Measurements from ENCODE around the gene OR10G2. TPM values are rescaled to one million over a fixed set of nuclear protein-coding genes. Genes with fewer than 3 reads are reported as not detected.
"Not testable (repeated sequence)": the region's sequence is repeated elsewhere in the genome, so short reads cannot be mapped to it uniquely, and the experiment has no call there.

Gene OR10G2
- total RNA-seq, 1 donor: not detected

DNA sequence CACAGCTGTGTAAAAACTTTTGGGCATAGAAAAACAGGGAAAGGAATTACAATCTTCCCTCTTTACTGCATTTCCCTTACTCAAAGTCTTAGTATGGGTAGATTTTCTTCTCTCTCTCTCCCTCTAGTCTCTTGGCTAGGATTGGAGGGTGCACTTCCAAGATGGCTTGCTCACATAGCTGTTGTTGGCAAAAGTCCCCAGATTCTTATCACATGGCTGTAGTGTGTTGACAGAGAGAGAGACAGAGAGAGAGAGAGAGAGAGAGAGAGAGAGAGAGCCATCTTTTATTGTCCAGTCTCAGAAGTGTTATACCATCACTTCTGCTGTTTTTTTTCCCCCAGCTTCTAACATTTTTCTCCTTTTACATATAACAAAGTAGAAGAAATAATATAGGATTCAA, 12.6 kb upstream of the OR10G2 start:
- peak; percentile 30 for DNase-seq (ENCODE audit: low read depth)
- no peak overlapping the region for H3K4me3 ChIP-seq (ENCODE audit: low read depth, low read length)
- TF ChIP-seq, protein P1, sequence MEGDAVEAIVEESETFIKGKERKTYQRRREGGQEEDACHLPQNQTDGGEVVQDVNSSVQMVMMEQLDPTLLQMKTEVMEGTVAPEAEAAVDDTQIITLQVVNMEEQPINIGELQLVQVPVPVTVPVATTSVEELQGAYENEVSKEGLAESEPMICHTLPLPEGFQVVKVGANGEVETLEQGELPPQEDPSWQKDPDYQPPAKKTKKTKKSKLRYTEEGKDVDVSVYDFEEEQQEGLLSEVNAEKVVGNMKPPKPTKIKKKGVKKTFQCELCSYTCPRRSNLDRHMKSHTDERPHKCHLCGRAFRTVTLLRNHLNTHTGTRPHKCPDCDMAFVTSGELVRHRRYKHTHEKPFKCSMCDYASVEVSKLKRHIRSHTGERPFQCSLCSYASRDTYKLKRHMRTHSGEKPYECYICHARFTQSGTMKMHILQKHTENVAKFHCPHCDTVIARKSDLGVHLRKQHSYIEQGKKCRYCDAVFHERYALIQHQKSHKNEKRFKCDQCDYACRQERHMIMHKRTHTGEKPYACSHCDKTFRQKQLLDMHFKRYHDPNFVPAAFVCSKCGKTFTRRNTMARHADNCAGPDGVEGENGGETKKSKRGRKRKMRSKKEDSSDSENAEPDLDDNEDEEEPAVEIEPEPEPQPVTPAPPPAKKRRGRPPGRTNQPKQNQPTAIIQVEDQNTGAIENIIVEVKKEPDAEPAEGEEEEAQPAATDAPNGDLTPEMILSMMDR (IDR thresholded peaks at IDR 0.05; ENCODE audit: insufficient read depth, low read length): no peak

DNA sequence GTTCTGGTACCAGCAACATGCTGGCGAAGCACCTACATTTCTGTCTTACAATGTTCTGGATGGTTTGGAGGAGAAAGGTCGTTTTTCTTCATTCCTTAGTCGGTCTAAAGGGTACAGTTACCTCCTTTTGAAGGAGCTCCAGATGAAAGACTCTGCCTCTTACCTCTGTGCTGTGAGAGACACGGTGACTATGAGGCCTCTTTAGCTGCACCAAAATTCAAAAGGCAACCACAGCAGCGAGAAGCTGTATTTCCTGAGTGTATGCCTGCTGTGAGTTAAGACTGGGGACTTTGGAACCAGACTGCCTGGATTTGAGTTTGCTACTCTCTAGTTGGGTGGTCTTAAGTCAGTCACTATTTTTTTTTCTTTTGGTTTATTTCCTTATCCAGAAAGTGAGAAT, 8.7 kb upstream of the OR10G2 start:
- DNase-seq (ENCODE audit: low read depth): no peak
- no peak overlapping the region for H3K4me3 ChIP-seq (ENCODE audit: low read depth, low read length)
- TF ChIP-seq, protein P1 (IDR thresholded peaks at IDR 0.05; ENCODE audit: insufficient read depth, low read length): no peak

DNA sequence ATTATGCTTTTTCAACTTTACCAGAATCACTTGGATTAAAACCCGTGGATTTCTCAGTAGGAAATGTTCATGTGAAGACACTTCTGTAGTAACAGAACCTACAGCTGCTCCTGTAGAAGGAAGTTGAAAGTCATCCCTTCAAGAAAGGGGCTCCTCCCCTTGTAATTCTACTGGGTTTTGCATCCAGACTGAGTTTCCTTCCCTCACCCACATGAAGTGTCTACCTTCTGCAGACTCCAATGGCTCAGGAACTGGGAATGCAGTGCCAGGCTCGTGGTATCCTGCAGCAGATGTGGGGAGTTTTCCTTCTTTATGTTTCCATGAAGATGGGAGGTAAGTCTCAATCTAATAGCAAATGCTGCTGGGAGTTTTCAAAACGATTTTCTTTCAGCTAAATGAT, 7.9 kb upstream of the OR10G2 start:
- no peak overlapping the region for H3K4me3 ChIP-seq (ENCODE audit: low read depth, low read length)
- TF ChIP-seq, protein P1 (IDR thresholded peaks at IDR 0.05; ENCODE audit: insufficient read depth, low read length): no peak
- no peak for DNase-seq (ENCODE audit: low read depth)

DNA sequence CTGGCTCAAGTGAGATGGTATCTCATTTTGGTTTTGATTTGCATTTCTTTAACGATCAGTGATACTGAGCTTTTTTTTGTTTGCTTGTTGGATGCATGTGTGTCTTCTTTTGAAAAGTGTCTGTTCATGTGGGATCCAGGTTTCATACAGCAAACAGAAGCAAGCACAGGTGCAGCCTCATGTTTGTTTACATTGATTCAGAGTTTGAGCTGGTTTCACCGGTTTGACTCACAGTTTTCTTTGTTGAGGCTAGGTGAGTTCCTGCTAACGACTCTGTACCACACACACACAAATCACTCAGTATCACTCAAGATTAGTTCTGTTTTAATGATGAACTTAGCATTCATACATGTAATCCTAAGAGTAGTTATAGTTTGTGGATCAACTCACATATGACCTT, 3.7 kb downstream of the OR10G2 start:
- no peak overlapping the region for H3K4me3 ChIP-seq (ENCODE audit: low read depth, low read length)
- TF ChIP-seq, protein P1 (IDR thresholded peaks at IDR 0.05; ENCODE audit: insufficient read depth, low read length): no peak
- DNase-seq (ENCODE audit: low read depth): no peak

DNA sequence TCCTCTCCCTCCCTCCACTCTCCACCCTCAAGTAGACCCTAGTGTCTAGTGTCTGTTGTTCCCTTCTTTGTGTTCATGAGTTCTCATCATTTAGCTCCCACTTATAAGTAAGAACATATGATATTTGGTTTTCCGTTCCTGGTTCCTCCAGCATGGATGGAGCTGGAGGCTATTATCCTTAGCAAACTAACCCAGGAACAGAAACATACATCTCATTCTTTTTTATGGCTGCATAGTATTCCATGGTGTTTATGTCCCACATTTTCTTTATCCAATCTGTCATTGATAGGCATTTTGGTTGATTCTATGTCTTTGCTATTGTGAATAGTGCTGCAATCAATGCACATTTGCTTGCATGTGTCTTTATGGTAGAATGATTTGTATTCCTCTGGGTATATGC, 4.2 kb downstream of the OR10G2 start:
- H3K4me3 ChIP-seq (ENCODE audit: low read depth, low read length); DNase-seq (ENCODE audit: low read depth): not testable (repeated sequence)

DNA sequence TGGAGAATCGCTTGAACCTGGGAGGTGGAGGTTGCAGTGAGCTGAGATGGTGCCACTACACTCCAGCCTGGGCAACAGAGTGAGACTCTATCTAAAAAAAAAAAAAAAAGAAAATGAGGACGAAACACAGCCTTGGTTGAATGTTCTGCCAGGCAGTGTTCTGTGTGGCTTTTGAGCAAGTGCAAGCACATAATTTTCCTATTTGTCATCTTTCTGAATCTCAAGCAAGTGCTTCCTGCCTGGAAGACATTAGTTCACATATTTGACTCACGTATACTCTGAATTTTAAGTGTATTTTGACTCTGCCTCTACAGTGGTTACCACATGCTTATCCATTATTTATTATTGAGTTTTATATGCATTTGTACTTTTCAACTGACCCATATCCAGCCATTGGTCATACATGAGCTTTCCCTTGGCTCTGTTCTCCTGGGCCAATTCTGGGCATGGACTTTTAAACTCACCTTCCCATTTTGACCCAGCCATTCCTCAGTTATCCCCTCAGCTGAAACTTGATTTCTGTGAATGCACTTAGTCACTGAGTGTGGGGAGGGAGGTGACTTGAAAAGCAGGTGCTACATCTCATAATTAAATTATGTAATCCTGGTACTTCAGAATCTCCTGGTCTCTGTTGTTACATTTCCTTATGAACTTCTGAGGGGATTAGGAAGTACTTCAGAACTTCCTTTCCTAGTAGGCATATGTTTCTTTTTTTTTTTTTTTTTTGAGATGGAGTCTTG, 8.1 kb downstream of the OR10G2 start:
- no peak overlapping the region for H3K4me3 ChIP-seq (ENCODE audit: low read depth, low read length)
- peak; percentile 2 for DNase-seq (ENCODE audit: low read depth)
- TF ChIP-seq, protein P1 (IDR thresholded peaks at IDR 0.05; ENCODE audit: insufficient read depth, low read length): no peak

DNA sequence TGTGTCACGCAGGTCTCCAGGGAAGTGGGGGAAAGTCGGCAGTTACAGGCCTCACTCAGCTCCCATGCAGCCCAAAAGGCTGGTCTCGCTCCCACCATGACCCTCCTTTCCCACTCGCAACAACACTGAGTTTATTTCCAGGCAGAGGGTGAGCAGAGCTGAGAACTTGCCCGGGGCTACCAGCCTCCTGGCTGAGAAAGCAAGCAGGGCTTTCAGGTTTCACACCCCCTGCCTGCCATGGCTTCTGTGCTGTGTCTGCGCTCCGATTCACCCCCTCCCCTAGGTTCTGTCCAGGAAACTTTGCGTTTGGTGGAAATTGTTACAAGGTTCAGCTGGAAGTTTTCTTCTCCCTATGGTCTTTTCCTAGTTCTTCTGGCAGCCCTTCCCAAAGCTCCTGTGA, 17.1 kb downstream of the OR10G2 start:
- TF ChIP-seq, protein P1 (IDR thresholded peaks at IDR 0.05; ENCODE audit: insufficient read depth, low read length): no peak
- DNase-seq (ENCODE audit: low read depth): no peak
- no peak overlapping the region for H3K4me3 ChIP-seq (ENCODE audit: low read depth, low read length)

Data from fibroblast of the aortic adventitia (primary cell).